K562 (cell line): Measurements from ENCODE around the gene CHSY1. TPM values are rescaled to one million over a fixed set of nuclear protein-coding genes. Genes with fewer than 3 reads are reported as not detected.

Source experiments
- BCL6 ChIP-seq: fragments of 250-450 bp; sonication (Bioruptor Pico); IDR thresholded peaks from 2 replicates; pipeline ENCODE4 v1.4.0; 2020
- CBFA2T3 ChIP-seq: fragments of 450-650 bp; IDR thresholded peaks from 2 replicates; pipeline ENCODE4 v1.6.1; 2017
- CHCHD3 ChIP-seq: fragments of 250-450 bp; sonication (Bioruptor Pico); IDR thresholded peaks from 2 replicates; pipeline ENCODE4 v2.1.2; 2022; ENCODE audit warnings: mild to moderate bottlenecking
- COPS2 ChIP-seq: fragments of 450-650 bp; conservative IDR thresholded peaks from 2 replicates; pipeline ENCODE4 v1.6.1; 2016; ENCODE audit warnings: mild to moderate bottlenecking, moderate library complexity
- DNMT1 ChIP-seq: fragments of 450-650 bp; IDR thresholded peaks from 2 replicates; pipeline ENCODE4 v1.6.1; 2016; ENCODE audit warnings: antibody characterized with exemption, mild to moderate bottlenecking
- E2F4 ChIP-seq: sonication (generic); formaldehyde crosslinking; IDR thresholded peaks from 2 replicates; pipeline ENCODE4 v1.8.0; 2022; ENCODE audit warnings: mild to moderate bottlenecking, low read depth, missing genetic modification reagents
- ELF2 ChIP-seq: fragments of 250-450 bp; sonication (Bioruptor Pico); IDR thresholded peaks from 2 replicates; pipeline ENCODE4 v1.5.0; 2021; ENCODE audit warnings: mild to moderate bottlenecking
- FOXJ2 ChIP-seq: fragments of 200-800 bp; sonication (Bioruptor generic); IDR thresholded peaks from 2 replicates; pipeline ENCODE4 v1.6.1; 2016; ENCODE audit warnings: missing genetic modification characterization, missing compliant biosample characterization
- HMGN3 ChIP-seq: IDR thresholded peaks from 2 replicates; pipeline ENCODE4 v1.6.1; 2011; ENCODE audit warnings: borderline replicate concordance, low read depth, mild to moderate bottlenecking, mixed read lengths, low read length; ENCODE audit not compliant: insufficient read length; ENCODE audit errors: extremely low read depth
- HNRNPH1 ChIP-seq: fragments of 200-400 bp; formaldehyde crosslinking; optimal IDR thresholded peaks from 2 replicates; pipeline ENCODE3; 2017; ENCODE audit warnings: low read depth, mild to moderate bottlenecking, low read length, moderate library complexity
- JUND ChIP-seq, 2 experiments: IDR thresholded peaks; 2 replicates in 1 of 2; 3 replicates in 1 of 2; pipeline ENCODE4 v1.6.1; 2011; ENCODE audit warnings: borderline replicate concordance in 2 of 2, low read depth in 2 of 2, low read length in 2 of 2, improper control_type of control experiment in 1 of 2, missing biosample characterization in 1 of 2, missing genetic modification characterization in 1 of 2, missing genetic modification reagents in 1 of 2
- MCM3 ChIP-seq: fragments of 450-650 bp; IDR thresholded peaks from 2 replicates; pipeline ENCODE4 v1.6.1; 2016
- MIER1 ChIP-seq: fragments of 450-650 bp; IDR thresholded peaks from 2 replicates; pipeline ENCODE4 v1.6.1; 2016; ENCODE audit warnings: antibody characterized with exemption, mild to moderate bottlenecking, low read depth
- NR2C2 ChIP-seq, 2 experiments: fragments of 200-800 bp in 1 of 2; sonication (Bioruptor generic) in 1 of 2; sonication (generic) in 1 of 2; formaldehyde crosslinking in 1 of 2; IDR thresholded peaks; 2 replicates each; pipeline versions ENCODE4 v1.6.1 to v1.8.0; 2016 to 2022; ENCODE audit warnings: mild to moderate bottlenecking in 1 of 2, missing compliant biosample characterization in 1 of 2, missing genetic modification characterization in 1 of 2, missing genetic modification reagents in 1 of 2
- POLR3A ChIP-seq: IDR thresholded peaks from 2 replicates; pipeline ENCODE4 v1.6.1; 2011; ENCODE audit warnings: borderline replicate concordance, mild to moderate bottlenecking, moderate library complexity; ENCODE audit not compliant: insufficient read length, insufficient read depth; ENCODE audit errors: extremely low read depth
- PRMT5 ChIP-seq: sonication (generic); formaldehyde crosslinking; IDR thresholded peaks from 2 replicates; pipeline ENCODE4 v1.5.0; 2020; ENCODE audit warnings: missing genetic modification reagents
- TCF3 ChIP-seq: sonication (generic); formaldehyde crosslinking; IDR thresholded peaks from 2 replicates; pipeline ENCODE4 v1.4.0; 2020; ENCODE audit warnings: mild to moderate bottlenecking, missing genetic modification reagents
- XRCC4 ChIP-seq: IDR thresholded peaks from one replicate; pipeline ENCODE4 v1.6.1; 2011; ENCODE audit not compliant: insufficient read depth, insufficient read length; ENCODE audit errors: extremely low read depth
- XRCC5 ChIP-seq: fragments of 200-400 bp; formaldehyde crosslinking; IDR thresholded peaks from 2 replicates; pipeline ENCODE4 v1.6.1; 2017; ENCODE audit warnings: low read depth, mild to moderate bottlenecking, low read length
- ZNF124 ChIP-seq: sonication (generic); formaldehyde crosslinking; IDR thresholded peaks from 2 replicates; pipeline ENCODE4 v1.8.1; 2022; ENCODE audit warnings: missing genetic modification reagents
- ZNF347 ChIP-seq: fragments of 450-650 bp; formaldehyde crosslinking; IDR thresholded peaks from 2 replicates; pipeline ENCODE4 v1.4.0; 2020; ENCODE audit warnings: low read depth, mild to moderate bottlenecking, moderate library complexity
- ZNF551 ChIP-seq: fragments of 250-450 bp; sonication (Bioruptor Pico); IDR thresholded peaks from 2 replicates; pipeline ENCODE4 v1.5.0; 2021; ENCODE audit warnings: mild to moderate bottlenecking, moderate library complexity
- ZNF75A ChIP-seq: fragments of 450-650 bp; formaldehyde crosslinking; IDR thresholded peaks from 2 replicates; pipeline ENCODE4 v1.4.0; 2020; ENCODE audit warnings: mild to moderate bottlenecking
- ZNF778 ChIP-seq: fragments of 450-650 bp; formaldehyde crosslinking; IDR thresholded peaks from 2 replicates; pipeline ENCODE4 v1.4.0; 2020; ENCODE audit warnings: mild to moderate bottlenecking, moderate library complexity
- polyA plus RNA-seq, 8 experiments: library from polyadenylated mRNA; depleted of rRNA in 4 of 8; stranded (reverse) in 5 of 8; unstranded in 3 of 8; fragments of >200 nt; fragmentation: Nextera tagmentation in 2 of 8; fragmentation: Illumina TruSeq in 1 of 8; extraction: Ambion mirVana in 2 of 8; extraction: Trizol in 1 of 8; gene quantifications; 2 replicates each; pipeline versions ENCODE4 v1.2.1 to v1.2.3, GENCODE V29; 2011 to 2014; ENCODE audit warnings: inconsistent platforms in 1 of 8, missing spikeins in 1 of 8
- total RNA-seq, 7 experiments: library from RNA; depleted of rRNA in 6 of 7; stranded (reverse); fragments of >200 nt in 6 of 7; fragmentation: Illumina TruSeq in 2 of 7; extraction: Trizol in 2 of 7; gene quantifications; 2 replicates each; pipeline versions ENCODE4 v1.2.1 to v1.2.3, GENCODE V29; 2011 to 2021; ENCODE audit warnings: low replicate concordance in 1 of 7
- TF ChIP-seq, protein P1 (sequence below), 2 experiments: fragments of 450-650 bp in 1 of 2; sonication (generic) in 1 of 2; formaldehyde crosslinking in 1 of 2; IDR thresholded peaks in 1 of 2; conservative IDR thresholded peaks in 1 of 2; 2 replicates each; pipeline versions ENCODE4 v1.6.1 to v1.8.1; 2016 to 2023; ENCODE audit warnings: mild to moderate bottlenecking in 2 of 2, moderate library complexity in 2 of 2, inconsistent platforms in 1 of 2, missing genetic modification reagents in 1 of 2
- TF ChIP-seq, protein P2 (sequence below): IDR thresholded peaks from 2 replicates; pipeline ENCODE4 v1.6.1; 2014; ENCODE audit warnings: antibody characterized with exemption

The CHSY1 gene
- total and polyA plus RNA-seq, 9 of the 15 experiments (the other 6 are each of a cell fraction or from before 2014, with no cell fraction given): 7.0 to 16.4 (median 13.4) TPM

- TF ChIP-seq ZNF778 (CRISPR knock-in tag): no peak
- no peak for TF ChIP-seq MCM3
- TF ChIP-seq NR2C2 (CRISPR knock-in tag; IDR thresholded peaks at IDR 0.05): no peak
- TF ChIP-seq NR2C2 (tag; IDR thresholded peaks at IDR 0.05): peak; percentile 27; the same call in 1 of the 2 replicates
- no peak for TF ChIP-seq E2F4 (CRISPR knock-in tag)
- TF ChIP-seq COPS2: no peak
- no peak for TF ChIP-seq JUND (IDR thresholded peaks at IDR 0.05; ENCODE audit: borderline replicate concordance, low read depth, low read length)
- TF ChIP-seq JUND (tag; IDR thresholded peaks at IDR 0.05; ENCODE audit: borderline replicate concordance, low read depth, low read length): no peak
- TF ChIP-seq, protein P1, sequence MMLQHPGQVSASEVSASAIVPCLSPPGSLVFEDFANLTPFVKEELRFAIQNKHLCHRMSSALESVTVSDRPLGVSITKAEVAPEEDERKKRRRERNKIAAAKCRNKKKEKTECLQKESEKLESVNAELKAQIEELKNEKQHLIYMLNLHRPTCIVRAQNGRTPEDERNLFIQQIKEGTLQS (IDR thresholded peaks at IDR 0.05): no peak
- TF ChIP-seq, protein P1 (CRISPR knock-in tag; conservative IDR thresholded peaks at IDR 0.05): no peak
- TF ChIP-seq CBFA2T3: peak; percentile 54
- no peak for TF ChIP-seq ZNF347
- TF ChIP-seq ZNF551 (CRISPR knock-in tag): no peak
- no peak for TF ChIP-seq CHCHD3 (CRISPR knock-in tag)
- no peak for TF ChIP-seq BCL6
- no peak for TF ChIP-seq ZNF124 (CRISPR knock-in tag)
- no peak for TF ChIP-seq XRCC4
- TF ChIP-seq MIER1: no peak
- no peak for TF ChIP-seq DNMT1
- TF ChIP-seq, protein P2, sequence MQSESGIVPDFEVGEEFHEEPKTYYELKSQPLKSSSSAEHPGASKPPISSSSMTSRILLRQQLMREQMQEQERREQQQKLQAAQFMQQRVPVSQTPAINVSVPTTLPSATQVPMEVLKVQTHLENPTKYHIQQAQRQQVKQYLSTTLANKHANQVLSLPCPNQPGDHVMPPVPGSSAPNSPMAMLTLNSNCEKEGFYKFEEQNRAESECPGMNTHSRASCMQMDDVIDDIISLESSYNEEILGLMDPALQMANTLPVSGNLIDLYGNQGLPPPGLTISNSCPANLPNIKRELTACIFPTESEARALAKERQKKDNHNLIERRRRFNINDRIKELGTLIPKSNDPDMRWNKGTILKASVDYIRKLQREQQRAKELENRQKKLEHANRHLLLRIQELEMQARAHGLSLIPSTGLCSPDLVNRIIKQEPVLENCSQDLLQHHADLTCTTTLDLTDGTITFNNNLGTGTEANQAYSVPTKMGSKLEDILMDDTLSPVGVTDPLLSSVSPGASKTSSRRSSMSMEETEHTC: no peak
- 0 out of 2 replicates have a peak, but pooled peaks have one; percentile 23 for TF ChIP-seq TCF3 (CRISPR knock-in tag)
- TF ChIP-seq HNRNPH1: no peak
- no peak for TF ChIP-seq FOXJ2 (tag)
- TF ChIP-seq ELF2 (CRISPR knock-in tag): no peak
- no peak for TF ChIP-seq PRMT5 (CRISPR knock-in tag)
- no peak for TF ChIP-seq XRCC5
- TF ChIP-seq HMGN3: no peak
- no peak for TF ChIP-seq ZNF75A (CRISPR knock-in tag)
- TF ChIP-seq POLR3A: no peak
Observed at GRCh38 chr15:101148881-101149664, 102.8 kb downstream of the CHSY1 start (continued).
